ENCODE measurements around the gene FOXB1. TPM values are rescaled to one million over a fixed set of nuclear protein-coding genes. Genes with fewer than 3 reads are reported as not detected.

Gene FOXB1
- total and polyA plus RNA-seq, 9 of the 15 experiments (the other 6 are each of a cell fraction or from before 2014, with no cell fraction given): not detected

GRCh38 chr15:60012695-60013094 is 8.6 kb downstream of the FOXB1 start:
- no peak for FAIRE-seq
- ChIA-PET CTCF (ENCODE audit: low intra/inter-chr PET ratio) (no interaction called here), POLR2A (no interaction called here)
- Histone ChIP-seq H3K4me2 (ENCODE audit: insufficient read depth, low read length) (no peak overlapping the region), H3K9ac (ENCODE audit: insufficient read depth in 1 of 2, low read depth in 2 of 2, low read length in 2 of 2) (no peak overlapping the region), H3K9me3 (replicated peaks; ENCODE audit: control insufficient read depth, insufficient read depth, low read depth, low read length) (no peaks in the 10 kb centered on the region), H3K27ac (ENCODE audit: extremely low read depth, low read depth, low read length) (no peak overlapping the region), H4K20me1 (replicated peaks; ENCODE audit: control insufficient read depth, insufficient read depth, low read length) (no peaks in the 10 kb centered on the region), H2AFZ (ENCODE audit: low read depth, low read length) (no peak overlapping the region), H3K27me3 (ENCODE audit: control insufficient read depth in 2 of 2, insufficient read depth in 2 of 2, low read length in 2 of 2) (no peaks in the 10 kb centered on the region; a peak in 1 of 5 replicates), H3K9me1 (ENCODE audit: control insufficient read depth, insufficient read depth, low read length) (no peaks in the 10 kb centered on the region), H3K79me2 (ENCODE audit: control insufficient read depth, insufficient read depth, low read length) (no peaks in the 10 kb centered on the region), H3K4me3 (no peak overlapping the region), H3K36me3 (ENCODE audit: control insufficient read depth, insufficient read depth, low read length) (no peaks in the 10 kb centered on the region), H3K4me1 (replicated peaks in 1 of 2; ENCODE audit: control insufficient read depth in 2 of 2, insufficient read depth in 2 of 2, low read length in 2 of 2) (no peaks in the 10 kb centered on the region)
- DNase-seq (ENCODE audit: extremely low read depth in 1 of 4, low spot score in 3 of 4): no peak
- 0% methylated on average over 3 of the region's 3 CpGs for WGBS (ENCODE audit: insufficient coverage, low coverage, missing lambda C conversion rate)
- no TSS peak for BruUV-seq (replicated peaks)
- intact Hi-C loops (cut with micrococcal nuclease) (no loop called here), in situ Hi-C loops (cut with MboI) (no loop called here)
- no peak for ATAC-seq
- TF ChIP-seq FOXJ2 (tag; IDR thresholded peaks at IDR 0.05) (no peak), SMARCE1 (IDR thresholded peaks at IDR 0.05) (no peak), RNF2 (IDR thresholded peaks at IDR 0.05) (0 out of 2 replicates have a peak, but pooled peaks have one; percentile 8), ZNF316 (IDR thresholded peaks at IDR 0.05) (peak; percentile 45)

DNA sequence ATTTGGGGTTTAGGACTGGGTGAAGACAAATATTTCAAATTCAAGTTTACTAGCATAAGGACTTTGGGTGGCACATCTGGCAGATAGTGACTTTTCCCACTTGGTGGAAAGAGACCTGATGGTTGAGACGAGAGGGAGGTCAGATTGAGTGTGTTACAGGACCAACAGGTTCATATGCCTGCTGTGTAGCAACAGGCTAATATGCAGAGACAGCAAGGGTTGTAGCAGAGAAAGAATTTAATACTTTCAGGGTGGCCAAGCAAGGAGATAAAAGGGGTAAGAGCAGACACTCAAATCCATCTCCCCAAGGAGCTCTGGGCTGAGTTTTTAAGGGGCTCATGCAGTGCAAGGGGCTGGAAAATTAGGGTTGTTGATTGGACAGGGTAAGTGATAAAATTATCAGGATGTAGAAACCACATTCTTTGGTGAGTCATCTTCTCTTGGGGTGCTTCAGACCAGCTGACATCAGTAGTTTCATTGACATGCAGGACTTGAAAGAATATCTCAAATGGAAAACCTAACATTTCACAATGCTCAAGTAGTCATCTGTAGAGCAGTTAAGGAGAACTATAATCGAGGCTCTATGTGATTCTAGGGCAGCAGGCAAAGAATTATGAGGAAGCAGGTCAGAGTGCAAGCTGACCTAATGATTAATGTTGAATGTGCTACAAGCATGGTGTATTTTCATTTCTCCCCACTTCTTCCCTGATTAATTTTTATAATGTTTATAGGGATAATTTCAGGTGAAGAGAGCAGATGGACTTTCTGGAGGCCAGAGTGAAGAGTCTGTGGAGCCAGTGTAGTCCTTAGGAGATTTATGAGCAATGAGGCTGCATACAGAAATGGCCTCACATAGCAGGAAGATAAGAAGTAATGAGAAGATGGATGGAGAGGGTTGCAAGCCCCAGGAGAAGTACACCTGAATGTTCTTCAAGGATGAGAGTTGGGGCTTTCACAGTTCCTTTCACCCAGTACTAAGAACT is 13.7 kb downstream of the FOXB1 start:
- H3K27ac ChIP-seq (ENCODE audit: extremely low read depth, low read depth, low read length): no peak overlapping the region
- H3K36me3 ChIP-seq (ENCODE audit: control insufficient read depth, insufficient read depth, low read length): no peaks in the 10 kb centered on the region
- intact Hi-C loops (cut with micrococcal nuclease) (no loop called here), in situ Hi-C loops (cut with MboI) (no loop called here)
- H4K20me1 ChIP-seq (replicated peaks; ENCODE audit: control insufficient read depth, insufficient read depth, low read length): no peaks in the 10 kb centered on the region
- no peak overlapping the region for H3K9ac ChIP-seq (ENCODE audit: insufficient read depth in 1 of 2, low read depth in 2 of 2, low read length in 2 of 2)
- no peak overlapping the region for H3K4me3 ChIP-seq
- H3K27me3 ChIP-seq (ENCODE audit: control insufficient read depth in 2 of 2, insufficient read depth in 2 of 2, low read length in 2 of 2): 0 out of 5 replicates have a peak, but pooled peaks cover 0 to 4% of the 10 kb centered on the region in 2 experiments
- no peaks in the 10 kb centered on the region; a peak in 1 of 5 replicates for H3K4me1 ChIP-seq (replicated peaks in 1 of 2; ENCODE audit: control insufficient read depth in 2 of 2, insufficient read depth in 2 of 2, low read length in 2 of 2)
- ATAC-seq: no peak
- no TSS peak for BruUV-seq (replicated peaks)
- no peak for DNase-seq (ENCODE audit: extremely low read depth in 1 of 4, low spot score in 3 of 4)
- no peak overlapping the region for H2AFZ ChIP-seq (ENCODE audit: low read depth, low read length)
- ChIA-PET CTCF (ENCODE audit: low intra/inter-chr PET ratio) (no interaction called here), POLR2A (no interaction called here)
- WGBS (ENCODE audit: insufficient coverage, low coverage, missing lambda C conversion rate): 0% methylated on average over 2 of the region's 2 CpGs
- H3K4me2 ChIP-seq (ENCODE audit: insufficient read depth, low read length): no peak overlapping the region
- no peaks in the 10 kb centered on the region for H3K9me3 ChIP-seq (replicated peaks; ENCODE audit: control insufficient read depth, insufficient read depth, low read depth, low read length)
- no peak for FAIRE-seq
- no peaks in the 10 kb centered on the region for H3K79me2 ChIP-seq (ENCODE audit: control insufficient read depth, insufficient read depth, low read length)
- H3K9me1 ChIP-seq (ENCODE audit: control insufficient read depth, insufficient read depth, low read length): no peaks in the 10 kb centered on the region
- TF ChIP-seq, protein P1, sequence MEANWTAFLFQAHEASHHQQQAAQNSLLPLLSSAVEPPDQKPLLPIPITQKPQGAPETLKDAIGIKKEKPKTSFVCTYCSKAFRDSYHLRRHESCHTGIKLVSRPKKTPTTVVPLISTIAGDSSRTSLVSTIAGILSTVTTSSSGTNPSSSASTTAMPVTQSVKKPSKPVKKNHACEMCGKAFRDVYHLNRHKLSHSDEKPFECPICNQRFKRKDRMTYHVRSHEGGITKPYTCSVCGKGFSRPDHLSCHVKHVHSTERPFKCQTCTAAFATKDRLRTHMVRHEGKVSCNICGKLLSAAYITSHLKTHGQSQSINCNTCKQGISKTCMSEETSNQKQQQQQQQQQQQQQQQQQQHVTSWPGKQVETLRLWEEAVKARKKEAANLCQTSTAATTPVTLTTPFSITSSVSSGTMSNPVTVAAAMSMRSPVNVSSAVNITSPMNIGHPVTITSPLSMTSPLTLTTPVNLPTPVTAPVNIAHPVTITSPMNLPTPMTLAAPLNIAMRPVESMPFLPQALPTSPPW (CRISPR knock-in tag; IDR thresholded peaks at IDR 0.05): peak; percentile 21; the same call in 1 of the 2 replicates
- TF ChIP-seq, protein P2, sequence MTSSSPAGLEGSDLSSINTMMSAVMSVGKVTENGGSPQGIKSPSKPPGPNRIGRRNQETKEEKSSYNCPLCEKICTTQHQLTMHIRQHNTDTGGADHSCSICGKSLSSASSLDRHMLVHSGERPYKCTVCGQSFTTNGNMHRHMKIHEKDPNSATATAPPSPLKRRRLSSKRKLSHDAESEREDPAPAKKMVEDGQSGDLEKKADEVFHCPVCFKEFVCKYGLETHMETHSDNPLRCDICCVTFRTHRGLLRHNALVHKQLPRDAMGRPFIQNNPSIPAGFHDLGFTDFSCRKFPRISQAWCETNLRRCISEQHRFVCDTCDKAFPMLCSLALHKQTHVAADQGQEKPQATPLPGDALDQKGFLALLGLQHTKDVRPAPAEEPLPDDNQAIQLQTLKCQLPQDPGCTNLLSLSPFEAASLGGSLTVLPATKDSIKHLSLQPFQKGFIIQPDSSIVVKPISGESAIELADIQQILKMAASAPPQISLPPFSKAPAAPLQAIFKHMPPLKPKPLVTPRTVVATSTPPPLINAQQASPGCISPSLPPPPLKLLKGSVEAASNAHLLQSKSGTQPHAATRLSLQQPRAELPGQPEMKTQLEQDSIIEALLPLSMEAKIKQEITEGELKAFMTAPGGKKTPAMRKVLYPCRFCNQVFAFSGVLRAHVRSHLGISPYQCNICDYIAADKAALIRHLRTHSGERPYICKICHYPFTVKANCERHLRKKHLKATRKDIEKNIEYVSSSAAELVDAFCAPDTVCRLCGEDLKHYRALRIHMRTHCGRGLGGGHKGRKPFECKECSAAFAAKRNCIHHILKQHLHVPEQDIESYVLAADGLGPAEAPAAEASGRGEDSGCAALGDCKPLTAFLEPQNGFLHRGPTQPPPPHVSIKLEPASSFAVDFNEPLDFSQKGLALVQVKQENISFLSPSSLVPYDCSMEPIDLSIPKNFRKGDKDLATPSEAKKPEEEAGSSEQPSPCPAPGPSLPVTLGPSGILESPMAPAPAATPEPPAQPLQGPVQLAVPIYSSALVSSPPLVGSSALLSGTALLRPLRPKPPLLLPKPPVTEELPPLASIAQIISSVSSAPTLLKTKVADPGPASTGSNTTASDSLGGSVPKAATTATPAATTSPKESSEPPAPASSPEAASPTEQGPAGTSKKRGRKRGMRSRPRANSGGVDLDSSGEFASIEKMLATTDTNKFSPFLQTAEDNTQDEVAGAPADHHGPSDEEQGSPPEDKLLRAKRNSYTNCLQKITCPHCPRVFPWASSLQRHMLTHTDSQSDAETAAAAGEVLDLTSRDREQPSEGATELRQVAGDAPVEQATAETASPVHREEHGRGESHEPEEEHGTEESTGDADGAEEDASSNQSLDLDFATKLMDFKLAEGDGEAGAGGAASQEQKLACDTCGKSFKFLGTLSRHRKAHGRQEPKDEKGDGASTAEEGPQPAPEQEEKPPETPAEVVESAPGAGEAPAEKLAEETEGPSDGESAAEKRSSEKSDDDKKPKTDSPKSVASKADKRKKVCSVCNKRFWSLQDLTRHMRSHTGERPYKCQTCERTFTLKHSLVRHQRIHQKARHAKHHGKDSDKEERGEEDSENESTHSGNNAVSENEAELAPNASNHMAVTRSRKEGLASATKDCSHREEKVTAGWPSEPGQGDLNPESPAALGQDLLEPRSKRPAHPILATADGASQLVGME (CRISPR knock-in tag; IDR thresholded peaks at IDR 0.05): 0 out of 2 replicates have a peak, but pooled peaks have one; percentile 46
